SU-DHL-6 (cell line): ENCODE measurements around the gene PSMC5.
"Not testable (repeated sequence)": the region's sequence is repeated elsewhere in the genome, so short reads cannot be mapped to it uniquely, and the experiment has no call there.

Experiments used
- EZH2phosphoT487 ChIP-seq: fragments of 200-600 bp; sonication (generic), shearing (Covaris generic); conservative IDR thresholded peaks from 2 replicates; pipeline ENCODE4 v1.6.1; 2018; ENCODE audit warnings: mild to moderate bottlenecking, antibody characterized with exemption, low read length, moderate library complexity, mixed read lengths
- TF ChIP-seq, protein P1 (sequence below): fragments of 200-600 bp; sonication (generic); IDR thresholded peaks from one replicate; pipeline ENCODE4 v1.5.1; 2017; ENCODE audit warnings: antibody characterized with exemption, mild to moderate bottlenecking, low read length, moderate library complexity; ENCODE audit not compliant: insufficient read depth, poor library complexity, severe bottlenecking

DNA sequence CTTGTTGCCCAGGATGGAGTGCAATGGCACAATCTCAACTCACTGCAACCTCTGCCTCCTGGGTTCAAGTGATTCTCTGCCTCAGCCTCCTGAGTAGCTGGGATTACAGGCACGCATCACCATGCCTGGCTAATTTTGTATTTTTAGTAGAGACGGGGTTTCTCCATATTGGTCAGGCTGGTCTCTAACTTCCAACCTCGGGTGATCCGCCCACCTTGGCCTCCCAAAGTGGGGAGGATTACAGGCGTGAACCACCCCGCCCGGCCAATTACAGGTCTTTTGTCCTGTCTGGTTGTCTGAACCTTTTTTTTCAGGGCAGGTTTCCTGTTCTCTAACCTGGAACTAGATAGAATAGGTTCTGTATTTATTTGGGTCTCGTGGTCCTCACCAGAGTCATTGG lies 29.2 kb downstream of the PSMC5 start:
- TF ChIP-seq, protein P1, sequence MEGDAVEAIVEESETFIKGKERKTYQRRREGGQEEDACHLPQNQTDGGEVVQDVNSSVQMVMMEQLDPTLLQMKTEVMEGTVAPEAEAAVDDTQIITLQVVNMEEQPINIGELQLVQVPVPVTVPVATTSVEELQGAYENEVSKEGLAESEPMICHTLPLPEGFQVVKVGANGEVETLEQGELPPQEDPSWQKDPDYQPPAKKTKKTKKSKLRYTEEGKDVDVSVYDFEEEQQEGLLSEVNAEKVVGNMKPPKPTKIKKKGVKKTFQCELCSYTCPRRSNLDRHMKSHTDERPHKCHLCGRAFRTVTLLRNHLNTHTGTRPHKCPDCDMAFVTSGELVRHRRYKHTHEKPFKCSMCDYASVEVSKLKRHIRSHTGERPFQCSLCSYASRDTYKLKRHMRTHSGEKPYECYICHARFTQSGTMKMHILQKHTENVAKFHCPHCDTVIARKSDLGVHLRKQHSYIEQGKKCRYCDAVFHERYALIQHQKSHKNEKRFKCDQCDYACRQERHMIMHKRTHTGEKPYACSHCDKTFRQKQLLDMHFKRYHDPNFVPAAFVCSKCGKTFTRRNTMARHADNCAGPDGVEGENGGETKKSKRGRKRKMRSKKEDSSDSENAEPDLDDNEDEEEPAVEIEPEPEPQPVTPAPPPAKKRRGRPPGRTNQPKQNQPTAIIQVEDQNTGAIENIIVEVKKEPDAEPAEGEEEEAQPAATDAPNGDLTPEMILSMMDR = not testable (repeated sequence)
- not testable (repeated sequence) for TF ChIP-seq EZH2phosphoT487
